Inflammatory macrophage treated with lipopolysaccharide for 1 hour (primary cell): ENCODE results near the gene CFAP251.
"Not testable (repeated sequence)": the region's sequence is repeated elsewhere in the genome, so short reads cannot be mapped to it uniquely, and the experiment has no call there.

Experiments used
- DNase-seq, 2 donors: peaks; one replicate each; pipeline ENCODE4 v3.0.0-alpha.2; 2020 to 2022

CFAP251 gene, protein sequence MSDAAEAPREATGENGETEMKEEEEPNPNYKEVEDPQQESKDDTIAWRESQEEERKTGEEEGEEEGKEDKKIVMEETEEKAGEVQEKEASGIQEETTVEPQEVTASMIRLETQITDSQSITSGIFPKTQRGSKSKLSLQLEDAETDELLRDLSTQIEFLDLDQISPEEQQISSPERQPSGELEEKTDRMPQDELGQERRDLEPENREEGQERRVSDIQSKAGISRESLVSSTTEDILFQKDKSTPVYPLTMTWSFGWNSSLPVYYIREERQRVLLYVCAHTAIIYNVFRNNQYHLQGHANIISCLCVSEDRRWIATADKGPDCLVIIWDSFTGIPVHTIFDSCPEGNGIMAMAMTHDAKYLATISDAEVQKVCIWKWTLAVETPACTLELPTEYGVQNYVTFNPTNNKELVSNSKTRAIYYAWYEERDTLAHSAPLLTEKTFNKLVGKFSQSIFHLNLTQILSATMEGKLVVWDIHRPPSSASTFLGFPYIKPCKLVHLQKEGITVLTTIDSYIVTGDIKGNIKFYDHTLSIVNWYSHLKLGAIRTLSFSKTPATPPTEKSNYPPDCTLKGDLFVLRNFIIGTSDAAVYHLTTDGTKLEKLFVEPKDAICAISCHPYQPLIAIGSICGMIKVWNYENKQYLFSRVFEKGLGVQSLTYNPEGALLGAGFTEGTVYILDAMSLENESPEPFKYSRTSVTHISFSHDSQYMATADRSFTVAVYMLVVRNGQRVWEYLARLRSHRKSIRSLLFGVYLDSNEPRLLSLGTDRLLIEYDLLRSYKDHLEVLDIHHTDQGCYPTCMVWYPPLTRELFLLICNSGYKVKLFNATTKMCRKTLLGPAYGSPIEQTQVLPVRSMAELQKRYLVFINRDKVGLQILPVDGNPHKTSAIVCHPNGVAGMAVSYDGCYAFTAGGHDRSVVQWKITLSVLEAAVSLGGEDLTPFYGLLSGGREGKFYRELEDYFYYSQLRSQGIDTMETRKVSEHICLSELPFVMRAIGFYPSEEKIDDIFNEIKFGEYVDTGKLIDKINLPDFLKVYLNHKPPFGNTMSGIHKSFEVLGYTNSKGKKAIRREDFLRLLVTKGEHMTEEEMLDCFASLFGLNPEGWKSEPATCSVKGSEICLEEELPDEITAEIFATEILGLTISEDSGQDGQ

GRCh38 chr12:121917950-121918678 is at the start of gene CFAP251:
Gene CFAP251, plus strand, starts transcription at chr12:121918592. Its CDS starts 2,714 bp downstream, at chr12:121921306.
- DNase-seq: peak; percentile 88 to 96

- not testable (repeated sequence) for DNase-seq
Observed at GRCh38 chr12:121869229-121869628, 49.2 kb upstream of the CFAP251 start.

DNA sequence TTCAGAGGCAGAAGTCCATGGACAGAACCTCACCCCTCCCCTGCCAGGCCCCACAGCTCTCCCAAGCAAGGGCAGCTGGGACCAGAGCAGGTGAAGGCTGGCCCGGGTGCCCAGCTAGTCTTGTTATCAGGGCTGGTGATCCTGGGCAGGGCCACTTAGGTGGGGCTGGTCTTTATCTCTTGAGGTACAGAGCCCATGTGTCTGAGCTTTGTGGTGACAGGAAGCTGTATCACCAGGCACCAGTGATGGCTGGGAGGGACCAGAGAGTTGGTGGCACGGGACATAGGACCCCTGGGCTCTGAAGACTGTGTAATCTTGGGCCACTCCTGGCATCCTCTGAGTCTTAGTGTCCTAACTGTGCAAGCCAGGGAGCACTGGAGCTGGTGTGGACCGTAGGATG is 46.9 kb upstream of the CFAP251 start:
- no peak for DNase-seq

DNA sequence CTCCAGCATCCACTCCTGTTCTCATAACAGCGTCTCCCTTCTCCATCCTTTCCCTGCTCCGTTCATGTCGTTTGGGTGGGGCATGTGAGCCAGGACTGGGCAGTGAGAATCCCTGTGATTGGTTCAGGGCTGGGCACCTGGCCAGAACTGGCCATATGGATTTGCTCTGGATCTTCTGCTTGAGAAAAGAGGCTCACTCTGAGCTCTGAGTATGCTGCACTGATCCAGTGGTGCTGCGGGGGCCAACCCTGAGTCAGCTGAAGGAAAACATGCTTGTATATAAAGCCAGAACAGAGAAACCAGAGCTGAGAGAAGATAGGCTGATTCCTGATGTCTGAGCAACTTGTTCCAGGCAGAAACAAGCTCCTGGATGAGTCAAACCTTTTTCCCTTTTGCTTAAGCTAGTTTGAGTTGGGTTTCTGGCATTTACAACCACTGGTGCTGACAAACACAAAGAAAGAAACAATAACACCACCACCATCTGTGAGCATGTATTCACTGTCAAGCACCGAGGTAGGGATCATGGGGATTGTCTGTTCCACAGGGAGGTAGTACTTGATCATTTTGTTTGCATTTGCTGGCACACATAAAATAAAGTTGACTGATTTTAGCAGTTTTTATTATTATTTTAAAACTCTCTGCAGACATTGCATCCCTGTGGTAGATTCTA is 45.7 kb upstream of the CFAP251 start:
- DNase-seq: no peak

GRCh38 chr12:121873216-121873569 is 45.2 kb upstream of the CFAP251 start:
- DNase-seq: no peak

GRCh38 chr12:121874071-121874470 is 44.3 kb upstream of the CFAP251 start:
- peak in 1 of 2 donors; percentile 54 for DNase-seq

GRCh38 chr12:121875582-121875981 is 42.8 kb upstream of the CFAP251 start:
- DNase-seq: no peak

DNA sequence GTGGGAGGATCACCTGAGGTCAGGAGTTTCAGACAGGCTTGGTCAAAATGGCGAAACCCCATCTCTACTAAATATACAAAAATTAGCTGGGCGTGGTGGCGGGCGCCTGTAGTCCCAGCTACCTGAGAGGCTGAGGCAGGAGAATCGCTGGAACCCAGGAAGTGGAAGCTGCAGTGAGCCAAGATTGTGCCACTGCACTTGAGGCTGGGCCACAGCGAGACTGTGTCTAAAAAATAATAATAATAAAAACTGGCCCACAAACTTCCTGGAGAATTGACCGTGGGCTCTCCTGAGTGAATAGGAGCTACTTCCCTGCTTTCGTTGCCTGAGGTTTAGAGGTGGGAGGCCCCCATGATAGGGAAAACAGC is 42.3 kb upstream of the CFAP251 start:
- not testable (repeated sequence) for DNase-seq

DNA sequence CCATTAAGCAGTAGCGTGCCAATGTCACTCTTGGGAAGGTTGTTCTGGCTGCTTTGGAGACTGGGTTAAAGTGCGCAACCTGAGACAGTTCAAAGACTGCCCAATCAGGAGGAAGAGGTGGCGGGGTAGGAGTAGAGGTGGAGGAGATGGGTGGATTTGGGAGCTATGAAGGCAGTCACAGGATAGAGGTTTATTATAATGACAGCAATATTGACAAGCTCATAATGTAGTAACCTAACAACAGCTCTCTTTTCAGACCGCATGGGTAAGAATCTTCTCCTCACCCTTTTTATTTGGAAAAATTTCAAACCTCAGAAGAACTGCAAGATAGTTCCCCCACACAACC is 35.1 kb upstream of the CFAP251 start:
- no peak for DNase-seq

- peak in 1 of 2 donors; percentile 4 for DNase-seq
Observed at GRCh38 chr12:121885129-121885528, 33.3 kb upstream of the CFAP251 start.

- no peak for DNase-seq
Observed at GRCh38 chr12:121888083-121888477, 30.3 kb upstream of the CFAP251 start.

- DNase-seq: peak; percentile 97 to 99
Observed at GRCh38 chr12:121888478-121889273, 29.7 kb upstream of the CFAP251 start, which contains the start of gene PSMD9. Gene PSMD9, plus strand, starts transcription at chr12:121888790. Its CDS starts 67 bp downstream, at chr12:121888857.

DNA sequence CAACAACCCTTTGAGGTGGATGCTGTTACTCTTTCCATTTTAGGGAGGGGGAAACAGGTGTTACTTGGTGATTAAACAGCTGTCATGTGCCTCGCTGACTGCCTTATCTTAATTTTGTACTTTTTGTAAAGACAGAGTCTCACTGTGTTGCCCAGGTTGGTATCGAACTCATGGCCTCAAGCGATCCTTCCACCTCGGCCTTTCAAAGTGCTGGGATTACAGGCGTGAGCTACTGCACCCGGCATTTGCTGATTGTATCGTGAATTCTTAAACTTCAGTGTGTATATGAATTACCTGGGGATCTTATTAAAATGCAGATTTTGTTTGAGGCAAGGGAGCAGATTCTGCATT is 29.1 kb upstream of the CFAP251 start:
- DNase-seq: no peak

DNA sequence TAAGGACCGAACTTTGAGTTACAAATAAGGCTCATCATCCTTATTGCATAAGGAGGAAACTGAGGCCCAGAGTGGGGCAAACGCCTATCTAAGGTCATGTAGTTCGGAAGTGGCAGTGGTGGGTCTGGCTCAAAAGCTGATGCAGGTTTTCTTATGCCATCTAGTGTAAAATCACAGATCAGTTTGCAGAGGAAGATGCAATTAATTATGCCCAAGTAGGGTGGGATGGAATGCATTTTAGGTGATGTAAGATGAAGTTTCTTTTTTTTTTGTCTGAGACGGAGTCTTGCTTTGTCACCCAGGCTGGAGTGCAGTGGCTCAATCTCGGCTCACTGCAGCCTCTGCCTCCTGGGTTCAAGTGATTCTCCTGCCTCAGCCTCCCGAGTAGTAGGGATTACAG is 28.7 kb upstream of the CFAP251 start:
- not testable (repeated sequence) for DNase-seq

GRCh38 chr12:121892673-121893561 is 25.5 kb upstream of the CFAP251 start:
- DNase-seq: no peak

DNA sequence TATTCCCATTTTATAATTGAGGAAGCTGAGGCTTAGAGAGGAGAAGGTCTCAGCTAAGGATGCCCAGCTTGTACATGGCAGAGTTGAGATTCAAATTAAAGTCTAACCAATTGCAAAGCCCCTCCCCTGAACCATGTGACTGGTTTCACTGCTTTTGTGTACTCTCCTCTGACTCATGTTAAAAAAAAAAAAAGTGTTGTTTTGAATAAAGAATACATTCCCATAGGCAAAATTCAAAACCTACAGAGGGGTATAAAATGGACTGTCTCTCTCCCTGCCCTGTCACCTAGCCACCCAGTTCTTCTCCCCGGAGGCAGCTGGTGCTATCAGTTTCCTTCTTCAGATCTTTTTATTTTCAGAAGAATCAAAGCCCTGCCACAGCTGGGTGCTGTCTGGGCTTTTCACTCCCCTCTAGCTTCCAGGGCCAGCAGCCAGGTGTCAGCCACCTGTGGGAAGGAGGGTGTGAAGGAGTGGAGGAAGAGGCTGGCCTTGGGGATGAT is 24.4 kb upstream of the CFAP251 start:
- peak in 1 of 2 donors; percentile 24 for DNase-seq

DNA sequence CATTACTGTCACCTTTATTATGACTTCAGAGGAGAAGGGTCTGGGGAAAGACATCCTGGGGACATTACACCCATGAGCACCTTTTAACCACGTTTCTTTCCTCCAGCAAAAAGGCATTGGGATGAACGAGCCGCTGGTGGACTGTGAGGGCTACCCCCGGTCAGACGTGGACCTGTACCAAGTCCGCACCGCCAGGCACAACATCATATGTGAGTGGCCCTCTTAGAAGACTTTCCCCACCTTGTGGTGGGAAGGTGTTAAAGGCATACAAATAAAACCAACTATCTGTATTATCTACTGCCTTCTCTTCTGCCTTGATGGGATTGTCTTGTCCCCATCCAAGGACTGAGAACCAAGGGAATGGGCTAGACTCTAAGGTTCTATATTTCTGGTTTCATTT is 23.8 kb upstream of the CFAP251 start:
- no peak for DNase-seq

- DNase-seq: no peak
Observed at GRCh38 chr12:121898287-121898686, 20.1 kb upstream of the CFAP251 start.

GRCh38 chr12:121899590-121899989 is 18.8 kb upstream of the CFAP251 start:
- no peak for DNase-seq

DNA sequence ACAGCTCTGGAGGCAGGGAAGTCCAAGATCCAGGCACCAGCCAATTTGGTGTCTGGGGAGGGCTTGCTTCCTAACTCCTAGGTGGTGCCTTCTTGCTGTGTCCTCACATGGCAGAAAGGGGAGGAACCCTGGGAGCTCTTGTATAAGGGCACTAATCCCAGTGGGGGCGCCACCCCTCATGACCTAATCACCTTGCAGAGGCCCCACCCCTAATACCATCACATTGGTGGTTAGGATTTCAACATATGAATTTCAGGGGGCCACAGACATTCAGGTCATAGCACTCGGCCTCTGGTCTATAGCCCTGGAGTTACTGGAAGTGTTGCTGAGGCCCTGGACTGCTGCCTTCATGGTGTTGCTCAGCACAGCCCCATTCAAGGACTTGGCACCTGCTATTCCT is 15.2 kb upstream of the CFAP251 start:
- DNase-seq: no peak
